GM21526 (cell line): ENCODE measurements around the gene FGB.

Experiments
- ATAC-seq: cut with Tn5 transposase; IDR thresholded peaks from one replicate; pipeline ENCODE4 v1.9.1; 2021; ENCODE audit warnings: moderate library complexity; ENCODE audit not compliant: unreplicated experiment, low FRiP score

Gene FGB

DNA sequence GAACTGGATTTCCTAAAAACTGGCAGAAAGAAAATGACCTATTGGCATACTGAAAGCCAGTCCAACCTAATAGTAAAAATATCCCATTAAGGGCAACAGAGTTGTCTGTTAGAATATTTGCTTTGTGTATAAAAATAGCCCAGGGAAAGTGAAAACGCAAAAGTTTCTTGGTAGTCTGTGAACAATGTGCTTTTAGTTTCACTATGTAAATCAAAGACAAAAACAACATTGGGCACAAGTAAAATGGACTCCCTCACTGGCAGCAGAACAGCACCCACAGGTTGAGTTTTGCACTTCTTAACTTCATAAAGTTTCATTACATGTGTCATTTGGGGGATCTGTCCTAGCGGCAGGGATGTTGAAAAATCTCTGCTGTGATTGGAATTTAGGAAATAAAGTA, 53.9 kb downstream of the FGB start:
- peak; percentile 93 for ATAC-seq

DNA sequence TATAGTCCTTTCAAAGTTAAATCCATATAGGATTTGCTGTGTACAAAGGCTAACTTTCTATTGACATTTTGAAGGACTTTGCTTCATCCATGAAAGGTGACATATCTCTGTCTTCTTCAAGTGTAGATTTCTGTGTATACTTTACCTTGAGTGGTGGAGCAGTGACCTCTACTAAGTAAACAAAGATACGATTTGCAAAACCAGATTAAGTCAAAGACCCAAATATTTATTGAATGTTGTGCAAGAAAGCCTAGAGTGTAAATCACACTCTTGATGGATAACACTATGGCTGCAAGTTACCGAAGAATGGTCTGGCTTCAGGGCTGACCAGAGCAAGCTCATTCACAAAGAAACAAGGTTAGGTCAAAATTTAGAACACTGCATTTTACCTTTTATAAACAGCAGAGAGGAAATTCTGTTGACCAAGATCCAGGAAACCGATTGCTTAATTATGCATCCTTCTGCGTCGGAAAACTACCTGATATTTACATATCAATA, 55.1 kb downstream of the FGB start:
- no peak for ATAC-seq

DNA sequence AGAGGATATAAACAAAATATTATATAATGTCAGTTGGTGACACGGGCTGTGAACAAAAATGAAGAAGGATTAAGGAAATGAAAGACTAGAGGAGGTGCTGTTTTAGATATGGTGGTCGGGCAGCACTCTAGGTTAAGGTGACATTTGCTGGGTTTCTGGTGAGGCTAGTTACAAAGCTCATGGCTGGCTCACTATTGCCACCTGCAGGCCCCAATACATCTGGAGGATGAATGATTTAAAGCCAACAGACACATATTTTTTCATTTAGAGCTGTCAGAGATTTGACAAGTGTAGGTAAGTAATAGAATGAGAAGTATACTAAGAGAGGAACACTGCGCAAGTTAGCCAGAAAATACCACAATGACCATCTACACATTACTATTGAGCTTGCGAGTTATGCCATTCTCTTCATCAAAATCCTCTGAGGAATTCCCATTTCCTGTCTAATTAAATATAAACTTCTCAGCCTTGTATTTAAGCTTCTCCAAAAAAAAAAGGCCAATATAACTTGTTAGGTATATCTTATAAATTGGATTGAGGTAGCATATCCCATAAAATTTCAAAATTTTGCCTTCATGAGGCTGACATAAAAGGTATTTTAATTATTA, 56.0 kb downstream of the FGB start:
- peak; percentile 81 for ATAC-seq

DNA sequence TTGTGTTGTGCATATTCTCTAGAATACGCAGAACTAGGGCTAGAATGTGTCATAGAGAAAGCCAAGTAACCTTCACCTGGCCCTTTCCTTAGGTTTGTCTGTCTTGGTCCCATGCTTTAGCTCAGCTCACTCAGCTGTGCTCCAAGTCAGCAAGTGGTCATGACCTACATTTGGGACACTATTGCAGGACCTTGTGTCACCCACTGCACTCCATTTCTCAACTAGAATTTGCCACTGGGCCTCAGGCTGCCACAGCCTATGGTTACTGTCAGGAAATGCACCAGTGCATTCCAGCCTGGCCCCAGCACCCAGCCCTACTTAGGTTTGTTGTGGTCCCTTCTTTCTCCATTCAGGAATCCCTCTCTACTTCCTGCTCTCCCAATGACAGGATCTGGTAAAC, 57.3 kb downstream of the FGB start:
- no peak for ATAC-seq
